Measurements from ENCODE around the gene IFT81. TPM values are rescaled to one million over a fixed set of nuclear protein-coding genes. Genes with fewer than 3 reads are reported as not detected.
A peak's percentile ranks its signal among the peaks of the same experiment; 100 is the strongest.

Gene IFT81
- total and polyA plus RNA-seq, 2 of the 13 experiments (the other 11 are each of a cell fraction or from before 2014, with no cell fraction given), result 4.2 to 13.0 TPM

DNA sequence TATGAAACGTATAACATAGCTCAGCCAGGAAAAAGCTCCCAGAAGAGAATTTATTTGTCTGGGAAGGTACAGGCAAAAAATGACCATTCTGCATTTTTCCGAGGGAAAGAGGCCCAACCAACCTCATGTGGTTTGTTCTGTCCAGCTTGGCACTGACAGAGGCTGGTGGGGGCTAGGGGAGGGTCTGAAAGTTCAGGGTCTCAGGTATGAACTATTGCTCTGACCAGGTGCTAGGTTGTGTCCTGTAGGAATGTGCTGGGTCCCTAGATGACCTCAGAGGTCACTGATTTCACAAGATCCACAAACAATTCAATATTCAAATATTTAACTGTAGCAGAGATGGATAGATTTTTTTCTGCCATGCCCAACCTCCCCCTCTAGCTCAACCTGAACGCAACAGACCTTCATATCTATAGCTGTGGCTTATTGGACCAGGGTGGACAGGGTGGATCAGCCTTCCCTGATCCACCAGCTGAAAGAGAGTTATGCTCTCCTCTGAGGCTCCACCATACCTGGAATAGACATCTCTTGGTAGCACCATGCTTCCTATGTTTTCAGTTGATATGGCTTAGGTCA is 32.9 kb upstream of the IFT81 start (continued):
- TF ChIP-seq PATZ1 (CRISPR knock-in tag; IDR thresholded peaks at IDR 0.05) (peak; percentile 92), STAT6 (CRISPR knock-in tag; IDR thresholded peaks at IDR 0.05; ENCODE audit: borderline replicate concordance) (peak; percentile 97), ZHX1 (CRISPR knock-in tag; IDR thresholded peaks at IDR 0.05; ENCODE audit: low read depth) (peak; percentile 59; the same call in 1 of the 2 replicates), ZNF772 (CRISPR knock-in tag; IDR thresholded peaks at IDR 0.05) (0 out of 2 replicates have a peak, but pooled peaks have one; percentile 33), TFDP2 (CRISPR knock-in tag; IDR thresholded peaks at IDR 0.05) (0 out of 2 replicates have a peak, but pooled peaks have one; percentile 32), HDAC1 (CRISPR knock-in tag; IDR thresholded peaks at IDR 0.05) (peak; percentile 76; the same call in 1 of the 2 replicates), NFYB (CRISPR knock-in tag; IDR thresholded peaks at IDR 0.05) (no peak), FOSL2 (CRISPR knock-in tag; IDR thresholded peaks at IDR 0.05) (peak; percentile 63), KMT2A (CRISPR knock-in tag; IDR thresholded peaks at IDR 0.05) (0 out of 2 replicates have a peak, but pooled peaks have one; percentile 28), ZSCAN30 (CRISPR knock-in tag; IDR thresholded peaks at IDR 0.05) (peak; percentile 30; the same call in 1 of the 2 replicates), LCORL (IDR thresholded peaks at IDR 0.05) (no peak), LCORL (CRISPR knock-in tag; IDR thresholded peaks at IDR 0.05) (peak; percentile 95), MAFF (IDR thresholded peaks at IDR 0.05; ENCODE audit: low read depth, low read length) (peak; percentile 65), ZNF484 (CRISPR knock-in tag; IDR thresholded peaks at IDR 0.05; ENCODE audit: borderline replicate concordance, low read depth) (no peak), BCL6 (CRISPR knock-in tag; IDR thresholded peaks at IDR 0.05) (peak; percentile 80)
- TF ChIP-seq, protein P1, sequence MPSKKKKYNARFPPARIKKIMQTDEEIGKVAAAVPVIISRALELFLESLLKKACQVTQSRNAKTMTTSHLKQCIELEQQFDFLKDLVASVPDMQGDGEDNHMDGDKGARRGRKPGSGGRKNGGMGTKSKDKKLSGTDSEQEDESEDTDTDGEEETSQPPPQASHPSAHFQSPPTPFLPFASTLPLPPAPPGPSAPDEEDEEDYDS (CRISPR knock-in tag; IDR thresholded peaks at IDR 0.05), result 0 out of 2 replicates have a peak, but pooled peaks have one; percentile 16
- TF ChIP-seq, protein P2, sequence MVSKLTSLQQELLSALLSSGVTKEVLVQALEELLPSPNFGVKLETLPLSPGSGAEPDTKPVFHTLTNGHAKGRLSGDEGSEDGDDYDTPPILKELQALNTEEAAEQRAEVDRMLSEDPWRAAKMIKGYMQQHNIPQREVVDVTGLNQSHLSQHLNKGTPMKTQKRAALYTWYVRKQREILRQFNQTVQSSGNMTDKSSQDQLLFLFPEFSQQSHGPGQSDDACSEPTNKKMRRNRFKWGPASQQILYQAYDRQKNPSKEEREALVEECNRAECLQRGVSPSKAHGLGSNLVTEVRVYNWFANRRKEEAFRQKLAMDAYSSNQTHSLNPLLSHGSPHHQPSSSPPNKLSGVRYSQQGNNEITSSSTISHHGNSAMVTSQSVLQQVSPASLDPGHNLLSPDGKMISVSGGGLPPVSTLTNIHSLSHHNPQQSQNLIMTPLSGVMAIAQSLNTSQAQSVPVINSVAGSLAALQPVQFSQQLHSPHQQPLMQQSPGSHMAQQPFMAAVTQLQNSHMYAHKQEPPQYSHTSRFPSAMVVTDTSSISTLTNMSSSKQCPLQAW (CRISPR knock-in tag; IDR thresholded peaks at IDR 0.05), result 0 out of 2 replicates have a peak, but pooled peaks have one; percentile 53

Measured in HepG2 (cell line).